Natural killer cell treated with Interleukin-12 subunit alpha and Interleukin-12 subunit beta and Interleukin-15 and Interleukin-18, amount 100 ng/mL, for 72 hours (primary cell): Measurements from ENCODE around the gene KMT2E. TPM values are rescaled to one million over a fixed set of nuclear protein-coding genes. Genes with fewer than 3 reads are reported as not detected.

Source experiments
- ATAC-seq, 2 donors: fragments of 150-1000 bp; cut with Tn5 transposase in 1 of 2; sonication (Bioruptor Pico), chemical (Tn5 transposase) in 1 of 2; 2 replicates each; pipeline ENCODE4 v1.10.0; 2021
- DNase-seq: peaks from one replicate; pipeline ENCODE4 v3.0.0; 2022; ENCODE audit warnings: low spot score
- H3K27ac Mint-ChIP-seq, 2 donors: 1 replicate in 1 of 2; 2 replicates in 1 of 2; pipeline ENCODE4 v1.8.0; 2022; ENCODE audit warnings: mixed read lengths in 2 of 2, mild to moderate bottlenecking in 1 of 2, moderate library complexity in 1 of 2
- H3K27me3 Mint-ChIP-seq, 2 donors: 1 replicate in 1 of 2; 2 replicates in 1 of 2; pipeline ENCODE4 v1.8.0; 2022; ENCODE audit warnings: mixed read lengths in 2 of 2
- H3K36me3 Mint-ChIP-seq: one replicate; pipeline ENCODE4 v1.8.0; 2022; ENCODE audit warnings: mixed read lengths
- H3K4me1 Mint-ChIP-seq, 2 donors: 1 replicate in 1 of 2; 2 replicates in 1 of 2; pipeline ENCODE4 v1.8.0; 2022; ENCODE audit warnings: low read depth in 2 of 2, mixed read lengths in 2 of 2, mild to moderate bottlenecking in 1 of 2
- H3K4me3 Mint-ChIP-seq: one replicate; pipeline ENCODE4 v1.8.0; 2022; ENCODE audit warnings: mixed read lengths
- H3K9me3 Mint-ChIP-seq: 2 replicates; pipeline ENCODE4 v1.8.0; 2022; ENCODE audit warnings: mixed read lengths
- total RNA-seq, 2 donors: library from RNA; stranded (reverse); gene quantifications; one replicate each; pipeline ENCODE4 v1.2.3, GENCODE V29; 2022

Gene KMT2E
- total RNA-seq, 2 donors from 2014 or later, result 152 to 172 TPM

- Mint-ChIP-seq H3K9me3 (no peaks in the 10 kb centered on the region), H3K27me3 (no peaks in the 10 kb centered on the region), H3K4me1 (peaks cover 33 to 36% of the 10 kb centered on the region in 2 donors), H3K4me3 (no peak overlapping the region), H3K27ac (no peak overlapping the region), H3K36me3 (peaks cover 16% of the 10 kb centered on the region)
- no peak for DNase-seq
- no peak for ATAC-seq
These were observed 118.8 kb downstream of the KMT2E start for GRCh38 chr7:105132835-105133234.

- Mint-ChIP-seq H3K27me3 (no peaks in the 10 kb centered on the region), H3K27ac (no peak overlapping the region), H3K36me3 (peaks cover 19% of the 10 kb centered on the region), H3K9me3 (no peaks in the 10 kb centered on the region), H3K4me3 (no peak overlapping the region), H3K4me1 (peaks cover 33 to 40% of the 10 kb centered on the region in 2 donors)
- ATAC-seq (no peak), DNase-seq (no peak)
These were observed 119.4 kb downstream of the KMT2E start for GRCh38 chr7:105133358-105133757.

- H3K36me3 Mint-ChIP-seq, result peaks cover 19% of the 10 kb centered on the region
- H3K4me1 Mint-ChIP-seq, result peaks cover 37 to 43% of the 10 kb centered on the region in 2 donors
- ATAC-seq, result no peak
- no peak for DNase-seq
- no peaks in the 10 kb centered on the region for H3K9me3 Mint-ChIP-seq
- no peaks in the 10 kb centered on the region for H3K27me3 Mint-ChIP-seq
- H3K27ac Mint-ChIP-seq, result no peak overlapping the region
- no peak overlapping the region for H3K4me3 Mint-ChIP-seq
These were observed 120.1 kb downstream of the KMT2E start for GRCh38 chr7:105133986-105134655.

GRCh38 chr7:105136221-105136620, 122.2 kb downstream of the KMT2E start:
- peak overlapping the region in 1 of 2 donors; percentile 14 for H3K27ac Mint-ChIP-seq
- ATAC-seq, result no peak
- H3K4me3 Mint-ChIP-seq, result no peak overlapping the region
- H3K36me3 Mint-ChIP-seq, result peaks cover 15% of the 10 kb centered on the region
- no peaks in the 10 kb centered on the region for H3K9me3 Mint-ChIP-seq
- no peak for DNase-seq
- H3K27me3 Mint-ChIP-seq, result no peaks in the 10 kb centered on the region
- H3K4me1 Mint-ChIP-seq, result peaks cover 31% of the 10 kb centered on the region in 2 donors

GRCh38 chr7:105137898-105138297, 123.9 kb downstream of the KMT2E start:
- DNase-seq (no peak), ATAC-seq (no peak)
- H3K27me3 Mint-ChIP-seq, result no peaks in the 10 kb centered on the region
- peaks cover 23 to 25% of the 10 kb centered on the region in 2 donors for H3K4me1 Mint-ChIP-seq
- peaks cover 23% of the 10 kb centered on the region for H3K36me3 Mint-ChIP-seq
- H3K9me3 Mint-ChIP-seq, result no peaks in the 10 kb centered on the region
- no peak overlapping the region for H3K27ac Mint-ChIP-seq
- no peak overlapping the region for H3K4me3 Mint-ChIP-seq

- Mint-ChIP-seq H3K27me3 (no peaks in the 10 kb centered on the region), H3K27ac (no peak overlapping the region), H3K9me3 (no peaks in the 10 kb centered on the region), H3K36me3 (peaks cover 19% of the 10 kb centered on the region), H3K4me1 (peaks cover 16 to 19% of the 10 kb centered on the region in 2 donors), H3K4me3 (no peak overlapping the region)
- DNase-seq (no peak), ATAC-seq (no peak)
These were observed 125.4 kb downstream of the KMT2E start for GRCh38 chr7:105139381-105139780.

- no peak for ATAC-seq
- Mint-ChIP-seq H3K4me3 (no peak overlapping the region), H3K36me3 (peaks cover 19% of the 10 kb centered on the region), H3K27me3 (no peaks in the 10 kb centered on the region), H3K27ac (no peak overlapping the region), H3K4me1 (peaks cover 16 to 17% of the 10 kb centered on the region in 2 donors), H3K9me3 (no peaks in the 10 kb centered on the region)
- no peak for DNase-seq
These were observed 127.1 kb downstream of the KMT2E start for GRCh38 chr7:105141068-105141467.

GRCh38 chr7:105149827-105150226, 135.8 kb downstream of the KMT2E start:
- no peak overlapping the region for H3K4me3 Mint-ChIP-seq
- ATAC-seq (peak in 1 of 2 donors; percentile 58), DNase-seq (no peak)
- H3K4me1 Mint-ChIP-seq, result peaks cover 10 to 18% of the 10 kb centered on the region in 2 donors
- H3K9me3 Mint-ChIP-seq, result no peaks in the 10 kb centered on the region
- H3K36me3 Mint-ChIP-seq, result no peaks in the 10 kb centered on the region
- H3K27ac Mint-ChIP-seq, result peak overlapping the region; percentile 29 to 49
- H3K27me3 Mint-ChIP-seq, result no peaks in the 10 kb centered on the region

GRCh38 chr7:105151152-105151551, 137.1 kb downstream of the KMT2E start:
- Mint-ChIP-seq H3K4me3 (no peak overlapping the region), H3K27me3 (no peaks in the 10 kb centered on the region), H3K36me3 (no peaks in the 10 kb centered on the region), H3K9me3 (no peaks in the 10 kb centered on the region), H3K4me1 (peaks cover 10 to 23% of the 10 kb centered on the region in 2 donors), H3K27ac (no peak overlapping the region)
- DNase-seq (no peak), ATAC-seq (no peak)

GRCh38 chr7:105153531-105153930, 139.5 kb downstream of the KMT2E start:
- Mint-ChIP-seq H3K4me1 (peaks cover 20 to 34% of the 10 kb centered on the region in 2 donors), H3K9me3 (no peaks in the 10 kb centered on the region), H3K27ac (no peak overlapping the region), H3K4me3 (no peak overlapping the region), H3K27me3 (no peaks in the 10 kb centered on the region), H3K36me3 (no peaks in the 10 kb centered on the region)
- DNase-seq (no peak), ATAC-seq (no peak)

GRCh38 chr7:105154084-105154483, 140.1 kb downstream of the KMT2E start:
- no peaks in the 10 kb centered on the region for H3K27me3 Mint-ChIP-seq
- no peak overlapping the region for H3K4me3 Mint-ChIP-seq
- DNase-seq, result no peak

GRCh38 chr7:105156731-105157130, 142.7 kb downstream of the KMT2E start:
- ATAC-seq (no peak), DNase-seq (no peak)
- Mint-ChIP-seq H3K9me3 (no peaks in the 10 kb centered on the region), H3K27me3 (no peaks in the 10 kb centered on the region), H3K4me1 (peaks cover 10 to 20% of the 10 kb centered on the region in 2 donors), H3K4me3 (no peak overlapping the region), H3K27ac (no peak overlapping the region), H3K36me3 (no peaks in the 10 kb centered on the region)

More at GRCh38 chr7:105154084-105154483, 140.1 kb downstream of the KMT2E start:
- no peaks in the 10 kb centered on the region for H3K9me3 Mint-ChIP-seq
- H3K36me3 Mint-ChIP-seq, result no peaks in the 10 kb centered on the region
- ATAC-seq, result no peak
- no peak overlapping the region for H3K27ac Mint-ChIP-seq
- peaks cover 20 to 34% of the 10 kb centered on the region in 2 donors for H3K4me1 Mint-ChIP-seq

GRCh38 chr7:105157278-105157677, 143.3 kb downstream of the KMT2E start:
- Mint-ChIP-seq H3K4me3 (no peak overlapping the region), H3K27ac (peak overlapping the region in 1 of 2 donors; percentile 27), H3K4me1 (peaks cover 10 to 20% of the 10 kb centered on the region in 2 donors), H3K9me3 (no peaks in the 10 kb centered on the region), H3K27me3 (no peaks in the 10 kb centered on the region), H3K36me3 (no peaks in the 10 kb centered on the region)
- ATAC-seq (no peak), DNase-seq (no peak)

GRCh38 chr7:105161366-105161765, 147.4 kb downstream of the KMT2E start:
- DNase-seq, result no peak
- no peak overlapping the region for H3K4me3 Mint-ChIP-seq
- no peak overlapping the region for H3K27ac Mint-ChIP-seq
- H3K27me3 Mint-ChIP-seq, result no peaks in the 10 kb centered on the region
- ATAC-seq, result no peak
- peaks cover 18% of the 10 kb centered on the region for H3K36me3 Mint-ChIP-seq
- peaks cover 10 to 17% of the 10 kb centered on the region in 2 donors for H3K4me1 Mint-ChIP-seq
- no peaks in the 10 kb centered on the region for H3K9me3 Mint-ChIP-seq
